Activated T-helper 1 cell treated with anti-CD3 and anti-CD28 coated beads, Interleukin-12 subunit alpha, Interleukin-12 subunit beta, Interleukin-2, Interleukin-4 antibody, amounts not matched to agents 30 ng/mL and 10 ng/mL and 1 ng/mL, durations not matched to agents 14 hours and 24 hours and 36 hours (primary cell): ENCODE measurements around the gene SUMO3. TPM values are rescaled to one million over a fixed set of nuclear protein-coding genes. Genes with fewer than 3 reads are reported as not detected.

Experiments used
- DNase-seq: peaks from one replicate; pipeline ENCODE4 v3.0.0; 2021; ENCODE audit warnings: low spot score
- H3K27ac Mint-ChIP-seq: one replicate; pipeline ENCODE4 v1.8.0; 2021; ENCODE audit warnings: mild to moderate bottlenecking, mixed read lengths
- H3K27me3 Mint-ChIP-seq: one replicate; pipeline ENCODE4 v1.8.0; 2022; ENCODE audit warnings: mild to moderate bottlenecking, moderate library complexity, mixed read lengths; ENCODE audit not compliant: insufficient read depth
- H3K36me3 Mint-ChIP-seq: one replicate; pipeline ENCODE4 v1.8.0; 2021; ENCODE audit warnings: low read depth, mixed read lengths
- H3K4me1 Mint-ChIP-seq: one replicate; pipeline ENCODE4 v1.8.0; 2021; ENCODE audit warnings: low read depth, mixed read lengths
- H3K4me3 Mint-ChIP-seq: one replicate; pipeline ENCODE4 v1.8.0; 2021; ENCODE audit warnings: mild to moderate bottlenecking, moderate library complexity, mixed read lengths
- H3K9me3 Mint-ChIP-seq: one replicate; pipeline ENCODE4 v1.8.0; 2021; ENCODE audit warnings: mixed read lengths
- intact Hi-C: fragments of 100-400 bp; cut with micrococcal nuclease; formaldehyde crosslinking; loops from one replicate; pipeline ENCODE4 v1.15.1; 2024
- total RNA-seq: library from RNA; stranded (reverse); gene quantifications from 2 replicates; pipeline ENCODE4 v1.2.3, GENCODE V29; 2022

The SUMO3 gene
- total RNA-seq, 1 donor from 2014 or later: 86.9 TPM

- Mint-ChIP-seq H3K4me3 (peak overlapping the region; percentile 84), H3K9me3 (peaks cover 9% of the 10 kb centered on the region), H3K36me3 (peaks cover 11% of the 10 kb centered on the region), H3K4me1 (peaks cover 13% of the 10 kb centered on the region), H3K27me3 (no peaks in the 10 kb centered on the region), H3K27ac (peak overlapping the region; percentile 44)
- no peak for DNase-seq
- intact Hi-C loops: loop anchor here (5.0 kb wide), 3 partner anchors 389 to 826 kb away; partner anchors contain the start of genes PCBP3 and POFUT2
Observed at GRCh38 chr21:44815852-44816628, 1.8 kb downstream of the SUMO3 start.

GRCh38 chr21:44815225-44815624 lies 2.6 kb downstream of the SUMO3 start:
- Mint-ChIP-seq H3K4me3 (peak overlapping the region; percentile 45), H3K27me3 (no peaks in the 10 kb centered on the region), H3K9me3 (peaks cover 8% of the 10 kb centered on the region), H3K4me1 (peaks cover 17% of the 10 kb centered on the region), H3K36me3 (peaks cover 16% of the 10 kb centered on the region), H3K27ac (no peak overlapping the region)
- no peak for DNase-seq
- intact Hi-C loops: loop anchor here (5.0 kb wide), 3 partner anchors 388 to 827 kb away; partner anchors contain the start of genes PCBP3 and POFUT2

- H3K27ac Mint-ChIP-seq: no peak overlapping the region
Observed at GRCh38 chr21:44814498-44815023, 3.3 kb downstream of the SUMO3 start.

GRCh38 chr21:44813727-44814126 lies 4.1 kb downstream of the SUMO3 start:
- Mint-ChIP-seq H3K36me3 (peaks cover 26% of the 10 kb centered on the region), H3K27me3 (no peaks in the 10 kb centered on the region), H3K9me3 (no peaks in the 10 kb centered on the region), H3K27ac (no peak overlapping the region), H3K4me3 (no peak overlapping the region), H3K4me1 (peaks cover 26% of the 10 kb centered on the region)
- intact Hi-C loops: no loop called here
- DNase-seq: no peak

More at GRCh38 chr21:44814498-44815023, 3.3 kb downstream of the SUMO3 start:
- intact Hi-C loops: loop anchor here (5.0 kb wide), 3 partner anchors 387 to 828 kb away; partner anchors contain the start of genes PCBP3 and POFUT2
- DNase-seq: no peak
- H3K36me3 Mint-ChIP-seq: peaks cover 20% of the 10 kb centered on the region
- peaks cover 23% of the 10 kb centered on the region for H3K4me1 Mint-ChIP-seq
- H3K9me3 Mint-ChIP-seq: peaks cover 1% of the 10 kb centered on the region
- H3K4me3 Mint-ChIP-seq: no peak overlapping the region
- no peaks in the 10 kb centered on the region for H3K27me3 Mint-ChIP-seq

- peaks cover 26% of the 10 kb centered on the region for H3K4me1 Mint-ChIP-seq
- no peaks in the 10 kb centered on the region for H3K27me3 Mint-ChIP-seq
- H3K27ac Mint-ChIP-seq: no peak overlapping the region
- H3K36me3 Mint-ChIP-seq: peaks cover 26% of the 10 kb centered on the region
- intact Hi-C loops: no loop called here
- H3K9me3 Mint-ChIP-seq: no peaks in the 10 kb centered on the region
- no peak overlapping the region for H3K4me3 Mint-ChIP-seq
- DNase-seq: no peak
Observed at GRCh38 chr21:44813149-44813548, 4.7 kb downstream of the SUMO3 start.

- no peak overlapping the region for H3K4me3 Mint-ChIP-seq
- H3K27me3 Mint-ChIP-seq: no peaks in the 10 kb centered on the region
- intact Hi-C loops: no loop called here
- H3K27ac Mint-ChIP-seq: no peak overlapping the region
- H3K36me3 Mint-ChIP-seq: peaks cover 27% of the 10 kb centered on the region
- DNase-seq: no peak
- no peaks in the 10 kb centered on the region for H3K9me3 Mint-ChIP-seq
- H3K4me1 Mint-ChIP-seq: peaks cover 26% of the 10 kb centered on the region
Observed at GRCh38 chr21:44812640-44813039, 5.2 kb downstream of the SUMO3 start.

GRCh38 chr21:44810779-44811178 lies 7.1 kb downstream of the SUMO3 start:
- Mint-ChIP-seq H3K4me3 (no peak overlapping the region), H3K27me3 (no peaks in the 10 kb centered on the region), H3K36me3 (peaks cover 38% of the 10 kb centered on the region), H3K4me1 (peaks cover 17% of the 10 kb centered on the region), H3K27ac (peak overlapping the region; percentile 41), H3K9me3 (no peaks in the 10 kb centered on the region)
- intact Hi-C loops: no loop called here
- no peak for DNase-seq

- intact Hi-C loops: loop anchor here (10.0 kb wide), 1 partner anchor 269 kb away; the partner anchor contains the start of gene ADARB1
- no peaks in the 10 kb centered on the region for H3K9me3 Mint-ChIP-seq
- no peak overlapping the region for H3K27ac Mint-ChIP-seq
- peaks cover 36% of the 10 kb centered on the region for H3K4me1 Mint-ChIP-seq
- peaks cover 58% of the 10 kb centered on the region for H3K36me3 Mint-ChIP-seq
- no peaks in the 10 kb centered on the region for H3K27me3 Mint-ChIP-seq
- H3K4me3 Mint-ChIP-seq: no peak overlapping the region
- no peak for DNase-seq
Observed at GRCh38 chr21:44805859-44806258, 12.0 kb downstream of the SUMO3 start.

GRCh38 chr21:44805226-44805625 lies 12.6 kb downstream of the SUMO3 start:
- H3K36me3 Mint-ChIP-seq: peaks cover 60% of the 10 kb centered on the region
- H3K27ac Mint-ChIP-seq: no peak overlapping the region
- H3K4me3 Mint-ChIP-seq: no peak overlapping the region
- no peaks in the 10 kb centered on the region for H3K9me3 Mint-ChIP-seq
- intact Hi-C loops: loop anchor here (10.0 kb wide), 1 partner anchor 270 kb away; the partner anchor contains the start of gene ADARB1
- no peaks in the 10 kb centered on the region for H3K27me3 Mint-ChIP-seq
- DNase-seq: no peak
- peaks cover 40% of the 10 kb centered on the region for H3K4me1 Mint-ChIP-seq

- Mint-ChIP-seq H3K9me3 (no peaks in the 10 kb centered on the region), H3K27me3 (no peaks in the 10 kb centered on the region), H3K4me3 (no peak overlapping the region), H3K27ac (no peak overlapping the region), H3K36me3 (peaks cover 59% of the 10 kb centered on the region), H3K4me1 (peaks cover 41% of the 10 kb centered on the region)
- no peak for DNase-seq
- intact Hi-C loops: loop anchor here (10.0 kb wide), 1 partner anchor 270 kb away; the partner anchor contains the start of gene ADARB1
Observed at GRCh38 chr21:44804762-44805161, 13.1 kb downstream of the SUMO3 start.

GRCh38 chr21:44803651-44804050 lies 14.2 kb downstream of the SUMO3 start:
- H3K4me1 Mint-ChIP-seq: peaks cover 45% of the 10 kb centered on the region
- H3K9me3 Mint-ChIP-seq: no peaks in the 10 kb centered on the region
- no peaks in the 10 kb centered on the region for H3K27me3 Mint-ChIP-seq
- H3K27ac Mint-ChIP-seq: peak overlapping the region; percentile 67
- peak overlapping the region; percentile 88 for H3K4me3 Mint-ChIP-seq
- DNase-seq: no peak
- intact Hi-C loops: loop anchor here (10.0 kb wide), 1 partner anchor 271 kb away; the partner anchor contains the start of gene ADARB1
- peaks cover 55% of the 10 kb centered on the region for H3K36me3 Mint-ChIP-seq

GRCh38 chr21:44802396-44803153 lies 15.3 kb downstream of the SUMO3 start:
- intact Hi-C loops: loop anchor here (10.0 kb wide), 1 partner anchor 272 kb away; the partner anchor contains the start of gene ADARB1
- Mint-ChIP-seq H3K27me3 (no peaks in the 10 kb centered on the region), H3K4me3 (peak overlapping the region; percentile 88), H3K4me1 (peaks cover 50% of the 10 kb centered on the region), H3K36me3 (peaks cover 62% of the 10 kb centered on the region), H3K9me3 (no peaks in the 10 kb centered on the region), H3K27ac (peak overlapping the region; percentile 88)
- no peak for DNase-seq
